ENCODE data around the gene STK32C.

- TF ChIP-seq TAF1 (IDR thresholded peaks at IDR 0.05; ENCODE audit: borderline replicate concordance, insufficient read depth, low read length) (no peak), POLR2AphosphoS5 (IDR thresholded peaks at IDR 0.05; ENCODE audit: low read depth, low read length) (no peak), FOXP2 (optimal IDR thresholded peaks at IDR 0.05; ENCODE audit: borderline replicate concordance, extremely low read depth, extremely low read length, insufficient read depth) (no peak)
These were observed 5.6 kb upstream of the STK32C start for GRCh38 chr10:132313305-132313704.

Measured in PFSK-1 (cell line).